ENCODE data around the gene CTSS.

Gene CTSS

DNA sequence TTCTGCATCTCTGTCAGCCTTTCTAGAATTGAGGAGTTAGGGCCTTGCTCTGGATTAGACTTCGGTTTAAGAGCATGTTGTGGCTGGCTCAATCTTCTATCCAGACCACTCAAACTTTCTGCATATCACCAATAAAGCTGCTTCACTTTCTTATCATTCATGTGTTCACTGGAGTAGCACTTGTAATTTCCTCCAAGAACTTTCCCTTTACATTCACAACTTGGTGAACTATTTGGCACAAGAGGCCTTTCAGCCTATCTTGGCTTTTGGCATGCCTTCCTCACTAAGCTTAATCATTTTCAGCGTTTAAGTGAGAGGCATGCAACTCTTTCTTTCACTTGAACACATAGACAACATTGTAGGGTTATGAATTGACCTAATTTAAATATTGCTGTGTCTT, 41.2 kb downstream of the CTSS start:
- Histone ChIP-seq H3K4ac (ENCODE audit: low read depth in 1 of 2, low read length in 2 of 2) (no peak overlapping the region), H4K8ac (ENCODE audit: low read length) (no peak overlapping the region), H2BK5ac (ENCODE audit: low read depth, low read length, poor library complexity, severe bottlenecking) (no peak overlapping the region), H2AFZ (ENCODE audit: low read depth, low read length) (no peak overlapping the region), H4K91ac (ENCODE audit: low read length) (no peak overlapping the region), H3K79me1 (replicated peaks; ENCODE audit: low read length, poor library complexity, severe bottlenecking) (no peaks in the 10 kb centered on the region), H3K23ac (ENCODE audit: low read length in 2 of 2) (no peak overlapping the region), H3K36me3 (ENCODE audit: control insufficient read depth in 1 of 2, insufficient read depth in 2 of 2, low read depth in 1 of 2, low read length in 2 of 2) (peaks cover 0 to 3% of the 10 kb centered on the region in 2 experiments), H3K4me3 (ENCODE audit: insufficient read depth in 1 of 2, low read depth in 1 of 2, low read length in 2 of 2) (no peak overlapping the region), H3K9me3 (ENCODE audit: control insufficient read depth, low read length) (peaks cover 5% of the 10 kb centered on the region), H3K14ac (ENCODE audit: low read length in 2 of 2) (no peak overlapping the region), H3K27me3 (ENCODE audit: control insufficient read depth in 1 of 2, insufficient read depth in 1 of 2, low read length in 2 of 2) (no peaks in the 10 kb centered on the region), H2AK5ac (ENCODE audit: low read length, severe bottlenecking) (no peak overlapping the region), H3K4me2 (ENCODE audit: low read length, poor library complexity, severe bottlenecking) (no peak overlapping the region), H3K9ac (ENCODE audit: low read length) (no peak overlapping the region), H2BK12ac (ENCODE audit: low read length in 2 of 2) (no peak overlapping the region), H3K27ac (ENCODE audit: low read length, poor library complexity, severe bottlenecking) (no peak overlapping the region), H3K4me1 (ENCODE audit: control insufficient read depth, insufficient read depth, low read depth, low read length) (no peaks in the 10 kb centered on the region), H2BK120ac (ENCODE audit: low read depth, low read length) (no peak overlapping the region), H3K18ac (ENCODE audit: low read depth in 1 of 2, low read length in 2 of 2) (no peak overlapping the region), H2BK15ac (ENCODE audit: low read depth, poor library complexity, severe bottlenecking) (no peak overlapping the region)
- no peak for DNase-seq
- 94% methylated on average over 2 of the region's 2 CpGs for WGBS

DNA sequence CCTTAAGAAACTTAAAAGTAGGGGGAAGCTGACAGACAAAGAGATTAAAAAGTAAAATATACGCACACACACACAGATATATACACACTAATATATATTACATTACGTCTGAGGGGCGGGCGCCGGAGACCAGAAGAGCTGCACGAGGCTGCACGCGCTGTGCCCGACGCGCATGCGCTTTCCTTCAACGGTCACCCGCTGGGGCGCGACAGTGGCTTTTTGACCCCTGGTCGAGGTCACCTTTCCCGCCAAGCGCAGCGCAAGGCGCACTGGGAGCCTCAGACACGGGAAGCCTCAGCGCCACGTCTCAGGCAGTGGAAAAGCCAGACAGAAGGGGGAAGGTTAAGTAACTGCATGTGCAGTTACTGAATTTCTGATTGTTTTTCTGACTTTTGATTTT, 44.9 kb downstream of the CTSS start, which contains the start of gene HORMAD1:
HORMAD1 (minus strand) TSS at position 193 of the 400 bp plus-strand sequence. CDS start 1,390 bp downstream, outside the sequence.
- Histone ChIP-seq H4K8ac (ENCODE audit: low read length) (no peak within 1 kb of the TSS), H2BK15ac (ENCODE audit: low read depth, poor library complexity, severe bottlenecking) (no peak within 1 kb of the TSS), H2BK12ac (ENCODE audit: low read length in 2 of 2) (no peak within 1 kb of the TSS), H3K14ac (ENCODE audit: low read length in 2 of 2) (no peak within 1 kb of the TSS), H3K9me3 (ENCODE audit: control insufficient read depth, low read length) (peaks cover 5% of the 10 kb centered on the region), H3K18ac (ENCODE audit: low read depth in 1 of 2, low read length in 2 of 2) (no peak within 1 kb of the TSS), H3K9ac (ENCODE audit: low read length) (no peak within 1 kb of the TSS), H2BK120ac (ENCODE audit: low read depth, low read length) (no peak within 1 kb of the TSS), H3K79me1 (replicated peaks; ENCODE audit: low read length, poor library complexity, severe bottlenecking) (no peaks in the 10 kb centered on the region), H3K36me3 (ENCODE audit: control insufficient read depth in 1 of 2, insufficient read depth in 2 of 2, low read depth in 1 of 2, low read length in 2 of 2) (peaks cover 0 to 3% of the 10 kb centered on the region in 2 experiments), H3K23ac (ENCODE audit: low read length in 2 of 2) (no peak within 1 kb of the TSS), H4K91ac (ENCODE audit: low read length) (no peak within 1 kb of the TSS), H2BK5ac (ENCODE audit: low read depth, low read length, poor library complexity, severe bottlenecking) (no peak within 1 kb of the TSS), H3K4me2 (ENCODE audit: low read length, poor library complexity, severe bottlenecking) (no peak within 1 kb of the TSS), H2AFZ (ENCODE audit: low read depth, low read length) (no peak within 1 kb of the TSS), H3K27ac (ENCODE audit: low read length, poor library complexity, severe bottlenecking) (no peak within 1 kb of the TSS), H3K27me3 (ENCODE audit: control insufficient read depth in 1 of 2, insufficient read depth in 1 of 2, low read length in 2 of 2) (no peaks in the 10 kb centered on the region), H3K4me3 (ENCODE audit: insufficient read depth in 1 of 2, low read depth in 1 of 2, low read length in 2 of 2) (no peak within 1 kb of the TSS), H2AK5ac (ENCODE audit: low read length, severe bottlenecking) (no peak within 1 kb of the TSS), H3K4me1 (ENCODE audit: control insufficient read depth, insufficient read depth, low read depth, low read length) (no peaks in the 10 kb centered on the region), H3K4ac (ENCODE audit: low read depth in 1 of 2, low read length in 2 of 2) (no peak within 1 kb of the TSS)
- 97% methylated on average over 24 of the region's 24 CpGs for WGBS
- DNase-seq: no peak

DNA sequence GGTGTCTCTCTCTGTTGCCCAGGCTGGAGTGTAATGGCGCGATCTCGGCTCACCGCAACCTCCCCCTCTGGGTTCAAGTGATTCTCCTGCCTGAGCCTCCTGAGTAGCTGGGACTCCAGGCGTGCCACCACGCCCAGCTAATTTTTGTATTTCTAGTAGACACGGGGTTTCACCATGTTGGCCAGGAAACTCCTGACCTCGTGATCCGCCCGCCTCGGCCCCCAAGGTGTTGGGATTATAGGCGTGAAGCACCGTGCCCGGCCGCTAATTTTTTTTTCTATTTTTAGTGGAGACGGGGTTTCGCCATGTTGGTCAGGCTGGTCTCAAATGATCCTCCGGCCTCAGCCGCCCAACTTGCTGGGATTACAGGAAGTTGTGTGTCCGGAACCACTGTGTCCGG, 45.5 kb downstream of the CTSS start:
- H4K8ac ChIP-seq (ENCODE audit: low read length): no peak overlapping the region
- H3K27ac ChIP-seq (ENCODE audit: low read length, poor library complexity, severe bottlenecking): no peak overlapping the region
- no peak overlapping the region for H4K91ac ChIP-seq (ENCODE audit: low read length)
- DNase-seq: no peak
- no peaks in the 10 kb centered on the region for H3K79me1 ChIP-seq (replicated peaks; ENCODE audit: low read length, poor library complexity, severe bottlenecking)
- no peaks in the 10 kb centered on the region for H3K27me3 ChIP-seq (ENCODE audit: control insufficient read depth in 1 of 2, insufficient read depth in 1 of 2, low read length in 2 of 2)
- no peak overlapping the region for H3K9ac ChIP-seq (ENCODE audit: low read length)
- H3K9me3 ChIP-seq (ENCODE audit: control insufficient read depth, low read length): peaks cover 5% of the 10 kb centered on the region
- H2BK12ac ChIP-seq (ENCODE audit: low read length in 2 of 2): no peak overlapping the region
- 99% methylated on average over 21 of the region's 21 CpGs for WGBS
- H2BK5ac ChIP-seq (ENCODE audit: low read depth, low read length, poor library complexity, severe bottlenecking): no peak overlapping the region
- no peaks in the 10 kb centered on the region for H3K4me1 ChIP-seq (ENCODE audit: control insufficient read depth, insufficient read depth, low read depth, low read length)
- H3K4me3 ChIP-seq (ENCODE audit: insufficient read depth in 1 of 2, low read depth in 1 of 2, low read length in 2 of 2): no peak overlapping the region
- H3K18ac ChIP-seq (ENCODE audit: low read depth in 1 of 2, low read length in 2 of 2): no peak overlapping the region
- H3K36me3 ChIP-seq (ENCODE audit: control insufficient read depth in 1 of 2, insufficient read depth in 2 of 2, low read depth in 1 of 2, low read length in 2 of 2): peaks cover 0 to 3% of the 10 kb centered on the region in 2 experiments
- H2AK5ac ChIP-seq (ENCODE audit: low read length, severe bottlenecking): no peak overlapping the region
- H3K14ac ChIP-seq (ENCODE audit: low read length in 2 of 2): no peak overlapping the region
- no peak overlapping the region for H2AFZ ChIP-seq (ENCODE audit: low read depth, low read length)
- no peak overlapping the region for H3K4ac ChIP-seq (ENCODE audit: low read depth in 1 of 2, low read length in 2 of 2)
- no peak overlapping the region for H3K23ac ChIP-seq (ENCODE audit: low read length in 2 of 2)
- no peak overlapping the region for H3K4me2 ChIP-seq (ENCODE audit: low read length, poor library complexity, severe bottlenecking)
- H2BK15ac ChIP-seq (ENCODE audit: low read depth, poor library complexity, severe bottlenecking): no peak overlapping the region
- H2BK120ac ChIP-seq (ENCODE audit: low read depth, low read length): no peak overlapping the region

DNA sequence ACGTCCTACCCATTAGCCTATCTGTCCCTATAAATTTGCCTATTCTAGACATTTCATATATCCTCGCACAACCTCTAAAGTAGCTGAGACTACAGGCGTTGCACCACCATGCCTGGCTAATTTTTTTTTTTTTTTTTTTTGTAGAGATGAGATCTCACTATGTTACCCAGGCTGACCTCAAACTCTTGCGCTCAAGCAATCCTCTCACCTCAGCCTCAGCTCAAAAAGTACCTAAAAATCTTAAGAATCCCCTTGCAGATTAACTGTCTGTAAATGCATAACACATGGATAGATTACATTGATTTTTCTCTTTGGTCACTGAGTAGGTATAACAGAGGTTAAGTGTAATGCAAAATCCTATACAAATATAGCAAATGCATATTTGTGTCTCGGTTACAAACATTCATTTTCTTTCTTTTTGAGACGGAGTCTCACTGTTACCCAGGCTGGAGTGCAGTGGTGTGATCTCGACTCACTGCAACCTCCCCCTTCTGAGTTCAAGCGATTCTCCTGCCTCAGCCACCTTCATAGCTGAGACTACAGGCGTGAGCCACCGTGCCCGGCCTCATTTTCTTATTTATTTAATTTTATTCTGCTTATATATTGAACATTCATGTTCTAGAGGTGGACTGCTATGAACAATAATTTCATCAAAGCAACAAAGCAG, 47.2 kb downstream of the CTSS start:
- H4K91ac ChIP-seq (ENCODE audit: low read length): no peak overlapping the region
- no peak overlapping the region for H2BK120ac ChIP-seq (ENCODE audit: low read depth, low read length)
- H3K14ac ChIP-seq (ENCODE audit: low read length in 2 of 2): no peak overlapping the region
- H3K9me3 ChIP-seq (ENCODE audit: control insufficient read depth, low read length): no peaks in the 10 kb centered on the region
- no peak overlapping the region for H3K18ac ChIP-seq (ENCODE audit: low read depth in 1 of 2, low read length in 2 of 2)
- no peak overlapping the region for H3K4ac ChIP-seq (ENCODE audit: low read depth in 1 of 2, low read length in 2 of 2)
- H3K27ac ChIP-seq (ENCODE audit: low read length, poor library complexity, severe bottlenecking): no peak overlapping the region
- no peaks in the 10 kb centered on the region for H3K4me1 ChIP-seq (ENCODE audit: control insufficient read depth, insufficient read depth, low read depth, low read length)
- H3K4me2 ChIP-seq (ENCODE audit: low read length, poor library complexity, severe bottlenecking): no peak overlapping the region
- no peak overlapping the region for H2BK12ac ChIP-seq (ENCODE audit: low read length in 2 of 2)
- H2AFZ ChIP-seq (ENCODE audit: low read depth, low read length): no peak overlapping the region
- H3K79me1 ChIP-seq (replicated peaks; ENCODE audit: low read length, poor library complexity, severe bottlenecking): no peaks in the 10 kb centered on the region
- no peak overlapping the region for H3K4me3 ChIP-seq (ENCODE audit: insufficient read depth in 1 of 2, low read depth in 1 of 2, low read length in 2 of 2)
- H3K23ac ChIP-seq (ENCODE audit: low read length in 2 of 2): no peak overlapping the region
- no peak for DNase-seq
- peaks cover 0 to 3% of the 10 kb centered on the region in 2 experiments for H3K36me3 ChIP-seq (ENCODE audit: control insufficient read depth in 1 of 2, insufficient read depth in 2 of 2, low read depth in 1 of 2, low read length in 2 of 2)
- WGBS: 81% methylated on average over 5 of the region's 11 CpGs
- no peak overlapping the region for H2BK5ac ChIP-seq (ENCODE audit: low read depth, low read length, poor library complexity, severe bottlenecking)
- H2BK15ac ChIP-seq (ENCODE audit: low read depth, poor library complexity, severe bottlenecking): no peak overlapping the region
- H3K9ac ChIP-seq (ENCODE audit: low read length): no peak overlapping the region
- no peak overlapping the region for H2AK5ac ChIP-seq (ENCODE audit: low read length, severe bottlenecking)
- no peak overlapping the region for H4K8ac ChIP-seq (ENCODE audit: low read length)
- no peaks in the 10 kb centered on the region for H3K27me3 ChIP-seq (ENCODE audit: control insufficient read depth in 1 of 2, insufficient read depth in 1 of 2, low read length in 2 of 2)

Measured in mesenchymal stem cell (in vitro differentiated cells and primary cell).